Activated B cell treated with CpG ODN at 0.5 μM for 24 hours (primary cell): ENCODE data around the gene SLC16A7. TPM values are rescaled to one million over a fixed set of nuclear protein-coding genes. Genes with fewer than 3 reads are reported as not detected.
"Not testable (repeated sequence)": the region's sequence is repeated elsewhere in the genome, so short reads cannot be mapped to it uniquely, and the experiment has no call there.

Experiments
- ATAC-seq: fragments of 200-7000 bp; cut with Tn5 transposase; one replicate; pipeline ENCODE4 v1.10.0; 2021; ENCODE audit warnings: low read depth, mild to moderate bottlenecking, moderate library complexity
- CTCF ChIA-PET: fragments of 350-600 bp; sonication (Branson Sonifier 250); formaldehyde crosslinking; loops from one replicate; lab custom pipeline; 2021; ENCODE audit warnings: antibody characterized with exemption; lab: Charles Lee
- POLR2A ChIA-PET: fragments of 350-600 bp; sonication (Branson Sonifier 250); formaldehyde crosslinking; loops from one replicate; lab custom pipeline; 2021; ENCODE audit warnings: antibody characterized with exemption; lab: Charles Lee
- DNase-seq: peaks from one replicate; pipeline ENCODE4 v3.0.0; 2022
- H3K27ac Mint-ChIP-seq: one replicate; pipeline ENCODE4 v1.8.0; 2020; ENCODE audit warnings: mixed read lengths
- H3K27me3 Mint-ChIP-seq: one replicate; pipeline ENCODE4 v1.8.0; 2021; ENCODE audit warnings: mixed read lengths
- H3K36me3 Mint-ChIP-seq: one replicate; pipeline ENCODE4 v1.8.0; 2021; ENCODE audit warnings: low read depth, mixed read lengths
- H3K4me1 Mint-ChIP-seq: one replicate; pipeline ENCODE4 v1.8.0; 2021; ENCODE audit warnings: mixed read lengths
- H3K4me3 Mint-ChIP-seq: one replicate; pipeline ENCODE4 v1.8.0; 2020; ENCODE audit warnings: mild to moderate bottlenecking, mixed read lengths
- H3K9me3 Mint-ChIP-seq: one replicate; pipeline ENCODE4 v1.8.0; 2020; ENCODE audit warnings: mixed read lengths
- CTCF ChIP-seq: fragments of 200-600 bp; IDR thresholded peaks from one replicate; pipeline ENCODE4 v1.8.0; 2022; ENCODE audit warnings: antibody characterized with exemption, mild to moderate bottlenecking
- intact Hi-C: fragments of 100-400 bp; cut with micrococcal nuclease; formaldehyde crosslinking; loops from one replicate; pipeline ENCODE4 v1.15.1; 2024
- total RNA-seq: library from RNA; stranded (reverse); gene quantifications from 2 replicates; pipeline ENCODE4 v1.2.3, GENCODE V29; 2022

SLC16A7 gene
- total RNA-seq, 1 donor from 2014 or later: 22.4 TPM

DNA sequence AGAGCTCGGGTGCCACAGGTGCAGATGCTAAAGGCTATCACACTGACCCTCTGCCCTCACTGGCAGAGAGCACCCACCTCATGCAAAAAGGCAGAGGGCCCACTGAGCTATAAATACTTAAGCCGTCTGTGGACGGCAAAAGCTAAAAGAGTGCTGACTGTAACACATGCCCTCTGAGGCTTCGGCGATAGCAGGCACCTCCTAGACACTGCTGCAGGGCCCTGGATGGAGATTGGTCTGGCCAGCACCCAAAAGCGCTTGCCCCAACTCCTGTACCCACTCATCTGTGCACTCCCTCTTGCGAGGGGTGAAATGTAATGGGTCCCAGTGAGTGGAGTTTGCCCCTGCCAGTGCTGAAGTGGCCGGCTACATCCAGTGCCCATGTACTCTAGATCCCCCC lies 148.7 kb downstream of the SLC16A7 start:
- no peak for TF ChIP-seq CTCF
- DNase-seq (no peak), ATAC-seq (no peak)
- H3K27me3 Mint-ChIP-seq: no peaks in the 10 kb centered on the region
- no peak overlapping the region for H3K4me3 Mint-ChIP-seq
- intact Hi-C loops: no loop called here
- H3K36me3 Mint-ChIP-seq: peaks cover 29% of the 10 kb centered on the region
- no peak overlapping the region for H3K27ac Mint-ChIP-seq
- no peaks in the 10 kb centered on the region for H3K4me1 Mint-ChIP-seq
- ChIA-PET POLR2A (no interaction called here), CTCF (no interaction called here)
- peaks cover 2% of the 10 kb centered on the region for H3K9me3 Mint-ChIP-seq

- POLR2A ChIA-PET, ATAC-seq, H3K27me3 Mint-ChIP-seq, H3K27ac Mint-ChIP-seq, CTCF ChIA-PET, H3K9me3 Mint-ChIP-seq, H3K4me3 Mint-ChIP-seq, intact Hi-C loops, H3K4me1 Mint-ChIP-seq, DNase-seq: not testable (repeated sequence)
- peaks cover 16% of the 10 kb centered on the region for H3K36me3 Mint-ChIP-seq
Observed at GRCh38 chr12:59751091-59751490, 155.3 kb downstream of the SLC16A7 start.

- DNase-seq: no peak
- no peak overlapping the region for H3K27ac Mint-ChIP-seq
- CTCF ChIA-PET: no interaction called here
Observed at GRCh38 chr12:59761542-59761941, 165.7 kb downstream of the SLC16A7 start.

GRCh38 chr12:59763835-59764234 lies 168.0 kb downstream of the SLC16A7 start:
- CTCF ChIA-PET: no interaction called here
- POLR2A ChIA-PET: no interaction called here
- no peak for TF ChIP-seq CTCF
- H3K36me3 Mint-ChIP-seq: peaks cover 12% of the 10 kb centered on the region
- DNase-seq (no peak), ATAC-seq (no peak)
- H3K4me3 Mint-ChIP-seq: no peak overlapping the region
- intact Hi-C loops: no loop called here
- H3K4me1 Mint-ChIP-seq: no peaks in the 10 kb centered on the region
- H3K27ac Mint-ChIP-seq: no peak overlapping the region
- no peaks in the 10 kb centered on the region for H3K27me3 Mint-ChIP-seq
- H3K9me3 Mint-ChIP-seq: no peaks in the 10 kb centered on the region

More at GRCh38 chr12:59761542-59761941, 165.7 kb downstream of the SLC16A7 start:
- no peak for ATAC-seq
- intact Hi-C loops: no loop called here
- Mint-ChIP-seq H3K4me1 (no peaks in the 10 kb centered on the region), H3K4me3 (no peak overlapping the region), H3K9me3 (no peaks in the 10 kb centered on the region), H3K36me3 (peaks cover 5% of the 10 kb centered on the region), H3K27me3 (no peaks in the 10 kb centered on the region)
- TF ChIP-seq CTCF: no peak
- POLR2A ChIA-PET: no interaction called here

- CTCF ChIA-PET: no interaction called here
- H3K27ac Mint-ChIP-seq: no peak overlapping the region
- no peak for ATAC-seq
Observed at GRCh38 chr12:59768031-59768430, 172.2 kb downstream of the SLC16A7 start.

More at GRCh38 chr12:59768031-59768430, 172.2 kb downstream of the SLC16A7 start:
- TF ChIP-seq CTCF: no peak
- DNase-seq: no peak
- Mint-ChIP-seq H3K27me3 (no peaks in the 10 kb centered on the region), H3K4me1 (no peaks in the 10 kb centered on the region), H3K4me3 (no peak overlapping the region), H3K9me3 (no peaks in the 10 kb centered on the region), H3K36me3 (peaks cover 28% of the 10 kb centered on the region)
- POLR2A ChIA-PET: no interaction called here
- intact Hi-C loops: no loop called here
